Trophoblast cell (in vitro differentiated cells and primary cell): ENCODE results near the gene PRG2. TPM values are rescaled to one million over a fixed set of nuclear protein-coding genes. Genes with fewer than 3 reads are reported as not detected.

Experiments
- DNase-seq, 2 donors: peaks; one replicate each; pipeline ENCODE4 v3.0.0-alpha.2; 2016
- H2AFZ ChIP-seq: 2 replicates; pipeline ENCODE4 v1.6.1; 2013; ENCODE audit warnings: low read length, moderate library complexity, mild to moderate bottlenecking; ENCODE audit not compliant: insufficient read depth, poor library complexity
- H2AK5ac ChIP-seq: 2 replicates; pipeline ENCODE4 v1.6.1; 2013; ENCODE audit warnings: mild to moderate bottlenecking, low read length
- H2BK120ac ChIP-seq: 2 replicates; pipeline ENCODE4 v1.6.1; 2013; ENCODE audit warnings: low read length, mild to moderate bottlenecking, moderate library complexity; ENCODE audit not compliant: insufficient read depth, poor library complexity
- H2BK12ac ChIP-seq: 2 replicates; pipeline ENCODE4 v1.6.1; 2013; ENCODE audit warnings: mild to moderate bottlenecking, low read length, moderate library complexity
- H2BK5ac ChIP-seq: 2 replicates; pipeline ENCODE4 v1.6.1; 2013; ENCODE audit warnings: low read length, low read depth, moderate library complexity, mild to moderate bottlenecking; ENCODE audit not compliant: poor library complexity
- H3K14ac ChIP-seq: 2 replicates; pipeline ENCODE4 v1.6.1; 2013; ENCODE audit warnings: mild to moderate bottlenecking, low read length
- H3K18ac ChIP-seq: 2 replicates; pipeline ENCODE4 v1.6.1; 2013; ENCODE audit warnings: mild to moderate bottlenecking, low read length
- H3K23ac ChIP-seq: 2 replicates; pipeline ENCODE4 v1.6.1; 2013; ENCODE audit warnings: low read length
- H3K27ac ChIP-seq: 2 replicates; pipeline ENCODE4 v1.5.1; 2013; ENCODE audit warnings: low read depth, mild to moderate bottlenecking, inconsistent platforms, low read length, moderate library complexity
- H3K27me3 ChIP-seq: 2 replicates; pipeline ENCODE4 v1.6.1; 2013; ENCODE audit warnings: inconsistent platforms, mild to moderate bottlenecking, low read length, moderate library complexity; ENCODE audit not compliant: insufficient read depth
- H3K36me3 ChIP-seq, 2 experiments: 1 replicate in 1 of 2; 2 replicates in 1 of 2; pipeline ENCODE4 v1.6.1; 2013; ENCODE audit warnings: low read length in 2 of 2, mild to moderate bottlenecking in 2 of 2, moderate library complexity in 1 of 2; ENCODE audit not compliant: insufficient read depth in 2 of 2, control insufficient read depth in 1 of 2
- H3K4ac ChIP-seq: 2 replicates; pipeline ENCODE4 v1.6.1; 2013; ENCODE audit warnings: low read depth, mild to moderate bottlenecking, low read length, moderate library complexity
- H3K4me1 ChIP-seq, 2 experiments: 1 replicate in 1 of 2; 2 replicates in 1 of 2; pipeline ENCODE4 v1.6.1; 2013; ENCODE audit warnings: low read length in 2 of 2, mild to moderate bottlenecking in 2 of 2, moderate library complexity in 1 of 2; ENCODE audit not compliant: insufficient read depth in 2 of 2, control insufficient read depth in 1 of 2
- H3K4me2 ChIP-seq: 2 replicates; pipeline ENCODE4 v1.6.1; 2013; ENCODE audit warnings: inconsistent platforms, mild to moderate bottlenecking, low read length, moderate library complexity
- H3K4me3 ChIP-seq: 2 replicates; pipeline ENCODE4 v1.5.1; 2013; ENCODE audit warnings: mild to moderate bottlenecking, low read depth, low read length, inconsistent platforms
- H3K79me1 ChIP-seq: one replicate; pipeline ENCODE4 v1.6.1; 2013; ENCODE audit warnings: low read length
- H3K79me2 ChIP-seq: 2 replicates; pipeline ENCODE4 v1.6.1; 2013; ENCODE audit warnings: low read length, mild to moderate bottlenecking; ENCODE audit not compliant: control insufficient read depth, insufficient read depth, poor library complexity
- H3K9ac ChIP-seq: 2 replicates; pipeline ENCODE4 v1.6.1; 2013; ENCODE audit warnings: mild to moderate bottlenecking, low read length
- H3K9me3 ChIP-seq: 2 replicates; pipeline ENCODE4 v1.6.1; 2013; ENCODE audit warnings: low read depth, mild to moderate bottlenecking, control low read depth, inconsistent platforms, low read length; ENCODE audit not compliant: insufficient read depth
- H4K12ac ChIP-seq: 2 replicates; pipeline ENCODE4 v1.6.1; 2013; ENCODE audit warnings: low read depth, mild to moderate bottlenecking, low read length, moderate library complexity
- H4K8ac ChIP-seq: 2 replicates; pipeline ENCODE4 v1.6.1; 2013; ENCODE audit warnings: low read depth, mild to moderate bottlenecking, low read length, moderate library complexity
- H4K91ac ChIP-seq: one replicate; pipeline ENCODE4 v1.6.1; 2013; ENCODE audit warnings: low read depth, mild to moderate bottlenecking, low read length, moderate library complexity
- WGBS: extraction: QIAGEN DNeasy Blood & Tissue Kit; methylation state at CpG from one replicate; pipeline ENCODE4 v1.1.7; 2013; ENCODE audit warnings: missing lambda C conversion rate; ENCODE audit not compliant: insufficient read length, insufficient coverage; ENCODE audit errors: extremely low coverage; 5-methylcytosine and 5-hydroxymethylcytosine counted together
- polyA plus RNA-seq: library from polyadenylated mRNA; stranded (reverse); fragments of 200-250 nt; gene quantifications from 2 replicates; pipeline ENCODE4 v1.2.3, GENCODE V29; 2013

The PRG2 gene
- 0.04 and 0.11 TPM in 2 replicates for polyA plus RNA-seq

- Histone ChIP-seq H2BK12ac (no peak within 1 kb of the TSS), H3K9ac (no peak within 1 kb of the TSS), H3K79me1 (no peaks in the 10 kb centered on the region), H3K23ac (no peak within 1 kb of the TSS), H3K4me2 (no peak within 1 kb of the TSS), H3K4me3 (no peak within 1 kb of the TSS), H3K4ac (no peak within 1 kb of the TSS), H4K91ac (no peak within 1 kb of the TSS), H4K8ac (no peak within 1 kb of the TSS), H2BK120ac (no peak within 1 kb of the TSS), H3K18ac (no peak within 1 kb of the TSS), H3K27ac (no peak within 1 kb of the TSS), H3K36me3 (no peaks in the 10 kb centered on the region), H3K27me3 (no peaks in the 10 kb centered on the region), H3K9me3 (no peaks in the 10 kb centered on the region), H3K4me1 (no peaks in the 10 kb centered on the region), H2BK5ac (no peak within 1 kb of the TSS), H3K79me2 (no peaks in the 10 kb centered on the region), H2AK5ac (no peak within 1 kb of the TSS), H3K14ac (no peak within 1 kb of the TSS), H4K12ac (no peak within 1 kb of the TSS), H2AFZ (no peak within 1 kb of the TSS)
- peak; percentile 72 to 86 for DNase-seq
- no CpG with 5 or more reads among the region's 2 CpGs for WGBS
Observed at GRCh38 chr11:57390535-57390934, at the start of gene PRG2. TSS of gene PRG2 (minus strand) at chr11:57390650. CDS start at chr11:57389944, 706 bp downstream.

- no CpG with 5 or more reads among the region's 6 CpGs for WGBS
- Histone ChIP-seq H3K18ac (no peak overlapping the region), H4K8ac (no peak overlapping the region), H3K23ac (no peak overlapping the region), H2AFZ (no peak overlapping the region), H3K79me2 (no peaks in the 10 kb centered on the region), H3K36me3 (no peaks in the 10 kb centered on the region), H4K91ac (no peak overlapping the region), H3K4me2 (no peak overlapping the region), H3K9ac (no peak overlapping the region), H2BK12ac (no peak overlapping the region), H2BK5ac (no peak overlapping the region), H3K27me3 (no peaks in the 10 kb centered on the region), H3K27ac (no peak overlapping the region), H2AK5ac (no peak overlapping the region), H2BK120ac (no peak overlapping the region), H3K79me1 (no peaks in the 10 kb centered on the region), H3K4me1 (no peaks in the 10 kb centered on the region), H3K9me3 (no peaks in the 10 kb centered on the region), H3K14ac (no peak overlapping the region), H3K4ac (no peak overlapping the region), H3K4me3 (no peak overlapping the region), H4K12ac (no peak overlapping the region)
- peak; percentile 46 to 65 for DNase-seq
Observed at GRCh38 chr11:57439786-57440185, 49.3 kb upstream of the PRG2 start.

- no peak overlapping the region for H3K18ac ChIP-seq
- H3K79me2 ChIP-seq: no peaks in the 10 kb centered on the region
- H3K4ac ChIP-seq: no peak overlapping the region
- no peaks in the 10 kb centered on the region for H3K36me3 ChIP-seq
- H2AK5ac ChIP-seq: no peak overlapping the region
- no peak overlapping the region for H3K4me2 ChIP-seq
- H2BK120ac ChIP-seq: no peak overlapping the region
- H3K9me3 ChIP-seq: no peaks in the 10 kb centered on the region
- no peaks in the 10 kb centered on the region for H3K79me1 ChIP-seq
- H3K4me1 ChIP-seq: no peaks in the 10 kb centered on the region
- no peak overlapping the region for H3K27ac ChIP-seq
- no peak overlapping the region for H3K4me3 ChIP-seq
- H3K27me3 ChIP-seq: no peaks in the 10 kb centered on the region
- no CpG with 5 or more reads among the region's 12 CpGs for WGBS
- no peak overlapping the region for H3K9ac ChIP-seq
- no peak overlapping the region for H4K91ac ChIP-seq
- H2AFZ ChIP-seq: no peak overlapping the region
- H2BK5ac ChIP-seq: no peak overlapping the region
- H2BK12ac ChIP-seq: no peak overlapping the region
- no peak overlapping the region for H4K12ac ChIP-seq
- H3K14ac ChIP-seq: no peak overlapping the region
- H4K8ac ChIP-seq: no peak overlapping the region
- no peak overlapping the region for H3K23ac ChIP-seq
- peak; percentile 97 to 99 for DNase-seq
Observed at GRCh38 chr11:57438345-57439285, 48.2 kb upstream of the PRG2 start.

GRCh38 chr11:57436031-57436430, 45.6 kb upstream of the PRG2 start:
- Histone ChIP-seq H3K27me3 (no peaks in the 10 kb centered on the region), H4K91ac (no peak overlapping the region), H3K9ac (no peak overlapping the region), H3K79me2 (no peaks in the 10 kb centered on the region), H3K4ac (no peak overlapping the region), H3K4me1 (peaks cover 2 to 7% of the 10 kb centered on the region in 2 experiments), H3K4me3 (no peak overlapping the region), H3K9me3 (no peaks in the 10 kb centered on the region), H2AK5ac (no peak overlapping the region), H4K8ac (no peak overlapping the region), H2AFZ (no peak overlapping the region), H2BK5ac (no peak overlapping the region), H4K12ac (no peak overlapping the region), H2BK12ac (no peak overlapping the region), H3K79me1 (no peaks in the 10 kb centered on the region), H3K36me3 (no peaks in the 10 kb centered on the region), H3K14ac (no peak overlapping the region), H3K27ac (no peak overlapping the region), H2BK120ac (no peak overlapping the region), H3K4me2 (no peak overlapping the region), H3K18ac (no peak overlapping the region), H3K23ac (no peak overlapping the region)
- WGBS: no CpG with 5 or more reads among the region's 7 CpGs
- DNase-seq: peak in 1 of 2 donors; percentile 61
